GM12878 (cell line): ENCODE measurements around the gene IQCK. TPM values are rescaled to one million over a fixed set of nuclear protein-coding genes. Genes with fewer than 3 reads are reported as not detected.

Experiments used
- ATAC-seq: fragments of 200-7000 bp; cut with Tn5 transposase; 3 replicates; pipeline ENCODE4 v1.9.1; 2020; ENCODE audit warnings: mild to moderate bottlenecking, moderate library complexity
- BruUV-seq: library from RNA; stranded (reverse); fragments of 400-500 nt; replicated peaks from 2 replicates; lab custom pipeline; 2021; lab: Mats Ljungman, UMichigan
- CTCF ChIA-PET: fragments of 300-600 bp; sonication (Branson Sonifier 250); formaldehyde crosslinking; extraction: SDS; loops from one replicate; lab custom pipeline; 2021; ENCODE audit warnings: inconsistent platforms; lab: Yijun Ruan, JAX
- POLR2A ChIA-PET: fragments of 350-600 bp; formaldehyde crosslinking; extraction: SDS; loops from one replicate; lab custom pipeline; 2021; ENCODE audit warnings: inconsistent platforms; lab: Charles Lee
- RAD21 ChIA-PET: fragments of 300-600 bp; sonication (Branson Sonifier 250); formaldehyde crosslinking; loops from one replicate; lab custom pipeline; 2023; ENCODE audit warnings: antibody characterized with exemption; ENCODE audit not compliant: unreplicated experiment; lab: Charles Lee
- SMC1A ChIA-PET: fragments of 300-600 bp; sonication (Branson Sonifier 250); formaldehyde crosslinking; loops from one replicate; lab custom pipeline; 2023; ENCODE audit not compliant: unreplicated experiment, uncharacterized antibody; lab: Charles Lee
- DNase-seq: peaks from one replicate; pipeline ENCODE4 v3.0.0-alpha.2; 2011; ENCODE audit warnings: low read depth, low spot score
- FAIRE-seq: peaks from 3 replicates; lab custom pipeline; 2011; peaks lifted over from hg19 to GRCh38; lab: Jason Lieb, UNC
- H2AFZ ChIP-seq: 2 replicates; pipeline ENCODE4 v1.6.0; 2011; ENCODE audit warnings: low read depth, low read length, control low read depth; ENCODE audit not compliant: control insufficient read depth
- H3K27ac ChIP-seq: 2 replicates; pipeline ENCODE4 v1.5.1; 2011; ENCODE audit warnings: control low read depth; ENCODE audit not compliant: control insufficient read depth, insufficient read depth
- H3K27me3 ChIP-seq, 2 experiments: replicated peaks in 1 of 2; 2 replicates each; pipeline versions ENCODE4 v1.6.0 to v1.6.1; 2011; ENCODE audit warnings: low read length in 1 of 2; ENCODE audit not compliant: control insufficient read depth in 2 of 2, insufficient read depth in 2 of 2
- H3K36me3 ChIP-seq, 2 experiments: 2 replicates each; pipeline ENCODE4 v1.5.1; 2011; ENCODE audit warnings: low read length in 1 of 2; ENCODE audit not compliant: control insufficient read depth in 2 of 2, insufficient read depth in 2 of 2
- H3K4me1 ChIP-seq: 2 replicates; pipeline ENCODE4 v1.6.1; 2011; ENCODE audit warnings: mild to moderate bottlenecking, low read length, moderate library complexity, mixed read lengths; ENCODE audit not compliant: control insufficient read depth, insufficient read depth
- H3K4me2 ChIP-seq: 2 replicates; pipeline ENCODE4 v1.6.0; 2011; ENCODE audit warnings: control low read depth; ENCODE audit not compliant: control insufficient read depth, insufficient read depth
- H3K4me3 ChIP-seq: fragments of 200-600 bp; sonication (generic); 2 replicates; pipeline ENCODE4 v1.5.1; 2016
- H3K79me2 ChIP-seq: 2 replicates; pipeline ENCODE4 v1.6.0; 2011; ENCODE audit warnings: low read length; ENCODE audit not compliant: control insufficient read depth, insufficient read depth
- H3K9ac ChIP-seq: 2 replicates; pipeline ENCODE4 v1.8.0; 2011; ENCODE audit warnings: low read length, control low read depth, mixed read lengths; ENCODE audit not compliant: control insufficient read depth, insufficient read depth
- H3K9me3 ChIP-seq: replicated peaks from 3 replicates; pipeline ENCODE4 v1.5.1; 2011; ENCODE audit warnings: mild to moderate bottlenecking, low read length; ENCODE audit not compliant: control insufficient read depth, insufficient read depth
- H4K20me1 ChIP-seq: 2 replicates; pipeline ENCODE4 v1.6.0; 2011; ENCODE audit not compliant: control insufficient read depth, insufficient read depth
- ATF7 ChIP-seq: fragments of 450-650 bp; IDR thresholded peaks from 2 replicates; pipeline ENCODE4 v1.6.1; 2016; ENCODE audit warnings: low read depth, mild to moderate bottlenecking
- CBFB ChIP-seq: IDR thresholded peaks from 2 replicates; pipeline ENCODE4 v1.6.1; 2016; ENCODE audit warnings: antibody characterized with exemption, low read depth
- CBX3 ChIP-seq: fragments of 200-600 bp; sonication (generic); IDR thresholded peaks from 2 replicates; pipeline ENCODE4 v1.6.1; 2016; ENCODE audit warnings: low read depth, borderline replicate concordance
- CHD2 ChIP-seq: IDR thresholded peaks from 2 replicates; pipeline ENCODE4 v1.6.1; 2011; ENCODE audit warnings: low read depth, low read length, improper control_type of control experiment, borderline replicate concordance
- CHD4 ChIP-seq: fragments of 200-600 bp; sonication (generic); IDR thresholded peaks from 2 replicates; pipeline ENCODE4 v1.6.1; 2016; ENCODE audit warnings: mild to moderate bottlenecking
- IKZF2 ChIP-seq, 2 experiments: fragments of 450-650 bp; IDR thresholded peaks; 2 replicates each; pipeline ENCODE4 v1.6.1; 2017; ENCODE audit warnings: mild to moderate bottlenecking in 2 of 2, moderate library complexity in 2 of 2
- NRF1 ChIP-seq: conservative IDR thresholded peaks from 2 replicates; pipeline ENCODE4 v1.6.1; 2011; ENCODE audit warnings: mild to moderate bottlenecking, low read depth, low read length, improper control_type of control experiment
- RCOR1 ChIP-seq: conservative IDR thresholded peaks from 2 replicates; pipeline ENCODE4 v1.6.1; 2012; ENCODE audit warnings: low read depth, low read length, improper control_type of control experiment
- SP1 ChIP-seq: IDR thresholded peaks from one replicate; pipeline ENCODE4 v1.6.1; 2011; ENCODE audit warnings: low read depth, low read length
- TCF3 ChIP-seq: IDR thresholded peaks from 2 replicates; pipeline ENCODE4 v1.6.1; 2012; ENCODE audit warnings: low read depth, mild to moderate bottlenecking, low read length, borderline replicate concordance; ENCODE audit not compliant: insufficient read depth
- WGBS: methylation state at CpG from one replicate; pipeline ENCODE4 v1.1.6; 2016; ENCODE audit warnings: low lambda C conversion rate; ENCODE audit not compliant: insufficient replicate concordance, insufficient coverage; ENCODE audit errors: missing lambda C conversion rate; 5-methylcytosine and 5-hydroxymethylcytosine counted together
- in situ Hi-C: fragments of 300-500 bp; cut with MboI; formaldehyde crosslinking; loops from 9 replicates; pipeline ENCODE4 v1.14.3; 2018; ENCODE audit warnings: mixed read lengths
- intact Hi-C: fragments of 100-400 bp; cut with micrococcal nuclease; formaldehyde crosslinking; loops from one replicate; pipeline ENCODE4 v1.14.2; 2022; ENCODE audit not compliant: unreplicated experiment
- polyA plus RNA-seq, 11 experiments: library from polyadenylated mRNA; depleted of rRNA in 4 of 11; unstranded in 6 of 11; stranded (reverse) in 5 of 11; fragments of >200 nt; fragmentation: Nextera tagmentation in 4 of 11; fragmentation: Illumina TruSeq in 1 of 11; extraction: Ambion mirVana in 4 of 11; extraction: Trizol in 1 of 11; gene quantifications; 1 replicate in 1 of 11; 2 replicates in 10 of 11; pipeline versions ENCODE4 v1.2.1 to v1.2.3, GENCODE V29; 2011 to 2016; ENCODE audit warnings: inconsistent platforms in 2 of 11, missing spikeins in 2 of 11, low read depth in 1 of 11
- total RNA-seq, 4 experiments: library from RNA; depleted of rRNA in 3 of 4; stranded (reverse); fragments of >200 nt in 3 of 4; fragmentation: Illumina TruSeq in 1 of 4; extraction: Trizol in 1 of 4; gene quantifications; 2 replicates each; pipeline versions ENCODE4 v1.2.1 to v1.2.3, GENCODE V29; 2013 to 2021
- TF ChIP-seq, protein P1 (sequence below): fragments of 450-650 bp; IDR thresholded peaks from 2 replicates; pipeline ENCODE4 v1.6.1; 2017; ENCODE audit warnings: borderline replicate concordance
- TF ChIP-seq, protein P2 (sequence below): fragments of 450-650 bp; IDR thresholded peaks from 2 replicates; pipeline ENCODE4 v1.6.1; 2017; ENCODE audit warnings: mild to moderate bottlenecking
- TF ChIP-seq, protein P3 (sequence below): fragments of 450-650 bp; IDR thresholded peaks from 2 replicates; pipeline ENCODE4 v1.6.1; 2016; ENCODE audit warnings: mild to moderate bottlenecking

Gene IQCK
- total and polyA plus RNA-seq, 10 of the 15 experiments (the other 5 are each of a cell fraction or from before 2014, with no cell fraction given), result 1.0 to 4.2 (median 2.4) TPM

DNA sequence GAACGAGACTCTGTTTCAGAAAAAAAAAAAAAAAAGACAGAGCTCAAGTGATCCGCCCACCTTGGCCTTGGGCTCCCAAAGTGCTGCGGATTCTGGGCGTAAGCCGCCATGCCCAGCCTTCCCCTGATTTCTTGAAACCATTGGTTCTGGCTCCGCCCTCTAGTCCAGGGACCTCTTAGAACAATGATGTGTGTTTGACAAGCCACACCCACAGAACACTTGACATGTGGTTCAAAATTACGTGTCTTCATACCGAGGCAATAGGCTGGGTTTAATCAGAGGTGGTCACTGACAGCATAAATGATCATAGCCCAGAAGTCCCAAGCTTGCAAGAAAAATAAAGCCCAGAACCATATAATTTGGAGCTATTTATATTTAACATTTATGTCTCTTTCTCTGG, 23.1 kb upstream of the IQCK start:
- ChIA-PET SMC1A (interaction anchor here (0.6 to 0.7 kb wide), 2 partner anchors 93 to 1353 kb away, joined by 3 read pairs; no protein-coding TSS in a partner anchor), POLR2A (no interaction called here), CTCF (interaction anchor here (1.0 kb wide), 1 partner anchor 605 kb away, joined by 5 read pairs; no protein-coding TSS in a partner anchor), RAD21 (no interaction called here)
- no peak for DNase-seq
- Histone ChIP-seq H2AFZ (no peak overlapping the region), H3K9ac (no peak overlapping the region), H4K20me1 (no peaks in the 10 kb centered on the region), H3K27me3 (no peaks in the 10 kb centered on the region), H3K9me3 (no peaks in the 10 kb centered on the region), H3K27ac (no peak overlapping the region), H3K4me3 (no peak overlapping the region), H3K36me3 (peaks cover 0 to 7% of the 10 kb centered on the region in 2 experiments; a peak in 2 of 4 replicates), H3K4me2 (no peak overlapping the region), H3K79me2 (no peaks in the 10 kb centered on the region), H3K4me1 (0 out of 2 replicates have a peak, but pooled peaks cover 2% of the 10 kb centered on the region)
- over 99% methylated on average over 7 of the region's 8 CpGs for WGBS
- no peak for FAIRE-seq
- BruUV-seq, result no TSS peak
- intact Hi-C loops, result no loop called here
- ATAC-seq, result no peak
- TF ChIP-seq NRF1 (no peak), IKZF2 (IDR thresholded peaks at IDR 0.05) (no peak)
- in situ Hi-C loops, result no loop called here

DNA sequence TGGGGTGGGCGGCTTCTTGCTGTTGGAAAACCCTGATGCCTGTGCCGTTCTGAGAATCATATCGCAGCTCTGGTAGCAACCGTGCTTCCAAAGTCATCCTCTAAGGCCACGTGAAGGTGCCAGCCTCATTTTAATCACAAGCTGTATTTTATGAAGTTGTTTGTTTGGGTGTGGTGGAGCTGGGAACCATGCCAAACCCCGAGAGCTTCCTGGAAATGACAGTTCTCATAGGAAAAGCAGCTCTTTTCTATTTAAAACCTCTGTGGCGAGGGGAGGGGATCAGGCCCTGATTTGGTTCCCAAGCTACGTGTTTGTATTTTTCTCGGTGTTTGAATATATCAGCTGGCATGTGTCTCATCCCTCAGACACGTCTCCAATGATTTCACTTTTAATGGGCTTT, 21.7 kb upstream of the IQCK start:
- Histone ChIP-seq H3K9me3 (no peaks in the 10 kb centered on the region), H2AFZ (no peak overlapping the region), H3K27ac (no peak overlapping the region), H3K4me2 (no peak overlapping the region), H4K20me1 (no peaks in the 10 kb centered on the region), H3K4me3 (no peak overlapping the region), H3K4me1 (0 out of 2 replicates have a peak, but pooled peaks cover 2% of the 10 kb centered on the region), H3K36me3 (peaks cover 0 to 6% of the 10 kb centered on the region in 2 experiments; a peak in 2 of 4 replicates), H3K27me3 (no peaks in the 10 kb centered on the region), H3K79me2 (no peaks in the 10 kb centered on the region), H3K9ac (no peak overlapping the region)
- ChIA-PET SMC1A (interaction anchor here (1.0 kb wide), 1 partner anchor 95 kb away, joined by 3 read pairs; no protein-coding TSS in a partner anchor), RAD21 (no interaction called here), POLR2A (no interaction called here), CTCF (interaction anchor here (0.6 to 0.9 kb wide), 2 partner anchors 100 to 190 kb away, joined by 3 read pairs; no protein-coding TSS in a partner anchor)
- 68% methylated on average over 10 of the region's 10 CpGs for WGBS
- FAIRE-seq (no peak), DNase-seq (no peak), ATAC-seq (no peak)
- BruUV-seq, result TSS peak; percentile 28
- in situ Hi-C loops (no loop called here), intact Hi-C loops (no loop called here)
- TF ChIP-seq CHD2 (no peak), TCF3 (no peak), SP1 (no peak), RCOR1 (no peak), ATF7 (no peak), CBX3 (no peak), CHD4 (no peak), CBFB (no peak)
- TF ChIP-seq, protein P1, sequence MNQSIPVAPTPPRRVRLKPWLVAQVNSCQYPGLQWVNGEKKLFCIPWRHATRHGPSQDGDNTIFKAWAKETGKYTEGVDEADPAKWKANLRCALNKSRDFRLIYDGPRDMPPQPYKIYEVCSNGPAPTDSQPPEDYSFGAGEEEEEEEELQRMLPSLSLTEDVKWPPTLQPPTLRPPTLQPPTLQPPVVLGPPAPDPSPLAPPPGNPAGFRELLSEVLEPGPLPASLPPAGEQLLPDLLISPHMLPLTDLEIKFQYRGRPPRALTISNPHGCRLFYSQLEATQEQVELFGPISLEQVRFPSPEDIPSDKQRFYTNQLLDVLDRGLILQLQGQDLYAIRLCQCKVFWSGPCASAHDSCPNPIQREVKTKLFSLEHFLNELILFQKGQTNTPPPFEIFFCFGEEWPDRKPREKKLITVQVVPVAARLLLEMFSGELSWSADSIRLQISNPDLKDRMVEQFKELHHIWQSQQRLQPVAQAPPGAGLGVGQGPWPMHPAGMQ, result no peak
- TF ChIP-seq, protein P2, sequence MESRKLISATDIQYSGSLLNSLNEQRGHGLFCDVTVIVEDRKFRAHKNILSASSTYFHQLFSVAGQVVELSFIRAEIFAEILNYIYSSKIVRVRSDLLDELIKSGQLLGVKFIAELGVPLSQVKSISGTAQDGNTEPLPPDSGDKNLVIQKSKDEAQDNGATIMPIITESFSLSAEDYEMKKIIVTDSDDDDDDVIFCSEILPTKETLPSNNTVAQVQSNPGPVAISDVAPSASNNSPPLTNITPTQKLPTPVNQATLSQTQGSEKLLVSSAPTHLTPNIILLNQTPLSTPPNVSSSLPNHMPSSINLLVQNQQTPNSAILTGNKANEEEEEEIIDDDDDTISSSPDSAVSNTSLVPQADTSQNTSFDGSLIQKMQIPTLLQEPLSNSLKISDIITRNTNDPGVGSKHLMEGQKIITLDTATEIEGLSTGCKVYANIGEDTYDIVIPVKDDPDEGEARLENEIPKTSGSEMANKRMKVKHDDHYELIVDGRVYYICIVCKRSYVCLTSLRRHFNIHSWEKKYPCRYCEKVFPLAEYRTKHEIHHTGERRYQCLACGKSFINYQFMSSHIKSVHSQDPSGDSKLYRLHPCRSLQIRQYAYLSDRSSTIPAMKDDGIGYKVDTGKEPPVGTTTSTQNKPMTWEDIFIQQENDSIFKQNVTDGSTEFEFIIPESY, result no peak
- TF ChIP-seq, protein P3, sequence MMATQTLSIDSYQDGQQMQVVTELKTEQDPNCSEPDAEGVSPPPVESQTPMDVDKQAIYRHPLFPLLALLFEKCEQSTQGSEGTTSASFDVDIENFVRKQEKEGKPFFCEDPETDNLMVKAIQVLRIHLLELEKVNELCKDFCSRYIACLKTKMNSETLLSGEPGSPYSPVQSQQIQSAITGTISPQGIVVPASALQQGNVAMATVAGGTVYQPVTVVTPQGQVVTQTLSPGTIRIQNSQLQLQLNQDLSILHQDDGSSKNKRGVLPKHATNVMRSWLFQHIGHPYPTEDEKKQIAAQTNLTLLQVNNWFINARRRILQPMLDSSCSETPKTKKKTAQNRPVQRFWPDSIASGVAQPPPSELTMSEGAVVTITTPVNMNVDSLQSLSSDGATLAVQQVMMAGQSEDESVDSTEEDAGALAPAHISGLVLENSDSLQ, result no peak
